ENCODE measurements around the gene TMEM9. TPM values are rescaled to one million over a fixed set of nuclear protein-coding genes. Genes with fewer than 3 reads are reported as not detected.
A peak's percentile ranks its signal among the peaks of the same experiment; 100 is the strongest.

TMEM9 gene
- total RNA-seq, 1 donor from 2014 or later = 26.6 TPM

GRCh38 chr1:201114245-201115131 lies 39.8 kb downstream of the TMEM9 start:
- peak; percentile 85 for DNase-seq (ENCODE audit: missing footprints)
- peak; percentile 96 for ATAC-seq
- intact Hi-C loops (cut with DNase I) = no loop called here

DNA sequence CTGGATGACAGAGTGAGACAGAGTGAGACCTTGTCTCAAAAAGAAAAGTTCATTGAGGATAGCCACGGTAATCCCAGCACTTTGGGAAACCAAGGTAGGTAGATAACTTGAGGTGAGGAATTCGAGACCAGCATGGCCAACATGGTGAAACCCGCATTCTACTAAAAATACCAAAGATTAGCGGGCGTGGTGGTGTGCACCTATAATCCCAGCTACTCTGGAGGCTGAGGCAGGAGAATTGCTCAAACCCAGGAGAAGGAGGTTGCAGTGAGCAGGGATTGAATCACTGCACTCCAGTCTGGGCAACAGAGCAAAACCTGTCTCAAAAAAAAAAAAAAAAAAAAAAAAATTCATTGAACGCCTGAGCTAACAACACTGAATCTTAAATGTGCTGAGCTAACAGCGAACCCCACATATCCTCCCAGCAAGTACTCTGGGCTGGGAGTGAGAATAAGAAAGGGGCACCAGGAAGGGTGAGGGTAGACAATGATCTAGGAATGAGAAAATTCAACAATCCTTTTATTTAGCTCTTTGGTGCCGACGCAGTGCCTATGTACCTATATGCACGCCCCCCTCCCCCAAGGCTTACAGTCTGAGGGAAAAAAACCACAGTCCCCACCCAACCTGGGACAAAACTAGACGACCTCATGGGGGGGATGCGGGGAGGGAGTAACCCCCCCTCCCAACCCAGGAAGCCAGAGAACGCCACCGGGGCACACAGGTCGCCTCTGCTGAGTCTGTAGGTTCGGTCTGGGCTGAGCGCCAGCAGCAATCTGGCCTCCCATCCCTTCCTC lies 40.6 kb downstream of the TMEM9 start:
- ATAC-seq = no peak
- intact Hi-C loops (cut with DNase I) = loop anchor here (1.0 kb wide), 1 partner anchor 140 kb away; no protein-coding TSS in a partner anchor
- no peak for DNase-seq (ENCODE audit: missing footprints)

DNA sequence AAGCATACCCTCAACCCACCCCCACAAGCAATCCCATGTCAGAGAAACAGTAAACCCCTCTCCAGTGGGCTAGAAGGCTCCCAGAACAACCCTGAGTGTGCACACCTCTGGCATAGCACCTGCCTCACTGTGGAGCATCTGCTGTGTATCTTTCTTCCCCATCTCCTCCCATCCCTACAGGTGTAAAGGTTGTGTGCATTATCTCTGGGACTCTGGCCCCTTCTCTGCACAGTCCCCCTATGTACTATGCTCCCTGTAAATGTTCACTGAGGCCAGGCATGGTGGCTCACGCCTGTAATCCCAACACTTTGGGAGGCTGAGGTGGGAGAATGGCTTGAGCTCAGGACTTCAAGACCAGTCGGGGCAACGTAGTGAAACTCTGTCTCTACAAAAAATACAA lies 41.3 kb downstream of the TMEM9 start:
- no peak for DNase-seq (ENCODE audit: missing footprints)
- ATAC-seq = no peak
- intact Hi-C loops (cut with DNase I) = loop anchor here (1.0 kb wide), 1 partner anchor 140 kb away; no protein-coding TSS in a partner anchor

DNA sequence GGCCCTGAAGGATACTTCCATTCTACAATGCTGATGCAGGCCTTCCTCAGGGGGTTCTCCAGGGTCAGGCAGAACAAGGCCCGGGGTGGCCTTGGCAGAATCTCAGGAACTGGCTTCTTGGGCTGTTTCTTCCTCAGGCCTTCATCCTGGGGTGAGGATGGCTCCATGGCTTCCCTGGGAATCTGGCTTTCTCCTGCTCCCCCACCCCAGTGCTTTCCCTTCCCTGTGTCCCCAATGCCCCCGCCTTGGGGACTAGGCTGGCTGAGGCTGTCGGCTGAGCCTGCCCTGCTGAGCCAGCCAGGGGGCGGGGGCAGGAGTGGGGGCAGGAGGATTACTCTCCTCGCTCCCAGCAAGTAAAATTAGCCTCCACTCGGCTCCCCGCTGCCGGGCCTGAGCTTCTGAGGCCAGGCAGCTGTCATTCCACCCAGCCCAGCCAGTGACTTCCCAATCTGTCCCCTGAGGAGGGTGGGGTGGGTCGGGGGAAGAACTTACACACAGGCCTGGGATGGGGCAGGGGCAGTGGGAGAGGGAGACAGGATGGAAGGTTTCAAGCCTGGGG lies 42.0 kb downstream of the TMEM9 start, which contains the start of gene CACNA1S:
TSS of gene CACNA1S (minus strand) at position 254 of the 559 bp plus-strand sequence. CDS start at position 167, 87 bp downstream.
- ATAC-seq = no peak
- intact Hi-C loops (cut with DNase I) = no loop called here
- DNase-seq (ENCODE audit: missing footprints) = peak; percentile 46

DNA sequence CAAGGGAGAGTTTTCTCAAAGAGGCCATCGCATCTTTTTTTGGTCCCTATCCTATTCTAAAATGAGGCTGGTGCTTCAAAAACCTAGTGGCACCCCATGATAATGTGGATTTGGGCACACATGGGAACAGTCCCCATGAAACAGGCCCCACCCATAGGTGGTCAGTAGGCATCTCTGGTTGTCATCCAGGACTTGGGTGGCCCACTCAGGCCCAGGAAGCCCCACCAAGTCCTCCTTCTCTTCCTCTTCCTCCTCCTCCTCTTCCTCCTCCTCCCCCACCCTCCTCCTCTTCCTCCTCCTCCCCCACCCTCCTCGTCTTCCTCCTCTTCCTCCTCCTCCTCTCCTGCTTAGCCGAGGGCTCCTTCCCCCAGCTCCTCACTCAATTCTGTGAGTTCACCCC lies 42.6 kb downstream of the TMEM9 start:
- intact Hi-C loops (cut with DNase I) = no loop called here
- ATAC-seq = no peak
- DNase-seq (ENCODE audit: missing footprints) = no peak

GRCh38 chr1:201111156-201111555 lies 43.1 kb downstream of the TMEM9 start:
- ATAC-seq = no peak
- intact Hi-C loops (cut with DNase I) = no loop called here
- peak; percentile 11 for DNase-seq (ENCODE audit: missing footprints)

DNA sequence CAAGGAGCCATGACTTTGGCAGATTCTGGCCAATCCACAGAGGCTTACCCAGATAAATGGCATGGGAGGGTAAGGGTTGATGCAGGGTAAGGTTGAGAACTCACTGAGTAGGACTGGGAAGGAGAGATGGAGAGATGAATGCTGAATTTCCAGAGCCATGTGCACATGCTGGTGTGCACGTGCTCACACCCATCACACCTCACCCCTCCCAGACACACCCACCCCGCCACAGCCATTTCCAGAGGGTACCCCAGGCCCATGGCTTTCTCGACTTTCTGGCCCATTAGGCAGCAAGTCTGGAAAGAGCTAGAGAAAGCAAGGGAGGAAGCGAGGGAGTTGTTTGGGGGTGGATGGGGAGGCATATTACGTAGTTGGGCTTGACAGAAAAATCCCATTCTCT lies 43.7 kb downstream of the TMEM9 start:
- ATAC-seq (no peak), DNase-seq (ENCODE audit: missing footprints) (no peak)
- intact Hi-C loops (cut with DNase I) = no loop called here

- DNase-seq (ENCODE audit: missing footprints) (peak; percentile 48), ATAC-seq (no peak)
- intact Hi-C loops (cut with DNase I) = no loop called here
These were observed 44.1 kb downstream of the TMEM9 start for GRCh38 chr1:201110138-201110537.

DNA sequence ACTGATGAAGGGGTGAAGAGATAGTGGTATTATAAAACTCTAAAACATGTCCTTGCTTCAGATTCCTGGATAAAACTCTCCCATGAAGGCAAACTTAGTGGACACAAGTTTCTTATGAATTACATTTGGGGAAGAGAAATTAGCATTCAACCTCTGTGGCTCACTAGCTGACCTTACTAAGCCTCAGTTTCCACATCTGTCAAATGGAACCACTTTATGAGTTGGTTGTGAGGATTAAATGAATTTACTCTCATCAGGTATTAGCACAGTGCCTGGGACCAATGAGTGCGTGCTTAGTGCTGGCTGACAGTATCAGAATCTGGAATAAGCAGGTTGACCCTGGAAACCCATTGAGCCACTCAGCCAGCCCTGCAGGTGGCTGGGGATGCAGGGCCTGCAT lies 44.6 kb downstream of the TMEM9 start:
- ATAC-seq (no peak), DNase-seq (ENCODE audit: missing footprints) (no peak)
- intact Hi-C loops (cut with DNase I) = no loop called here

GRCh38 chr1:201108614-201109013 lies 45.7 kb downstream of the TMEM9 start:
- DNase-seq (ENCODE audit: missing footprints) (no peak), ATAC-seq (no peak)
- intact Hi-C loops (cut with DNase I) = no loop called here

DNA sequence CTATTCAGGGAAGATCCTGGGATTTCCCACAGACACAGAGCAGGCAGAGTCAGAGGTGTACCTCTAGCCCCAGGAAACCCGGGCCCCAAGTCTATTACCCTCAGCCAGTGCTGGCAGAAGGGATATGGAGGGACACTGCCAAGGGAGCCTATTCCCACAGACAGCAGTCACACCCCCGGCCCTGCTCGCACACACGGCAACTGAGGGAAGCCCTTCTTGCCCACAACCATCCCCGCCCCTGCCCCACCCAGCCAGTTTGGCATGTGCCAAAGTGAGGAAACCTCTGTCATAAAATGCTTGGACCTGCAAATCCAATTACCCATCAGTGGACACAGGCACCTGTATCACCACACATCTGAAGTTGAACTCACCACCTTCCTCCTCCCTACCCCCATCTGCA lies 48.6 kb downstream of the TMEM9 start:
- no peak for ATAC-seq

GRCh38 chr1:201104141-201104540 lies 50.1 kb downstream of the TMEM9 start:
- intact Hi-C loops (cut with DNase I) = no loop called here

More for the DNA sequence above, 48.6 kb downstream of the TMEM9 start:
- peak; percentile 45 for DNase-seq (ENCODE audit: missing footprints)
- intact Hi-C loops (cut with DNase I) = no loop called here

DNA sequence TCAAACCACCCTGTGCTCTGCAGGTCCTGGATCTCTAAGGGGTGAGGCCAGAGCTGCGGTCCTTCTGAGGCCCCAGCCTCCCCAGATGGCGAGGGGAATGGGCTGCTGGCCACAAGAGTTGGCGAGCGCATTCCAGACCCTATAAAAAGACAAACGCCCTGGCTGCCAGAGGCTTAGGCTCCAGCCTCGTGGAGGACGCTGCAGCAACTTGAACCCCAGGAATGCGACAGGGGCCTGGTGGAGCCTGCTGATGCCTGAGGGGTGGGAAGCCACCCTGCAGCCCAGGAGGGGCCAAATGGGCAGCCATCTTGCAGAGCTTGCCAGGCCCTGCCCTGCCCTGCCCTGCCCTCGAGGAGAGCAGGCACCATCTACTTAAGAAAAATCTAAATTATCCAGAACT lies 50.6 kb downstream of the TMEM9 start:
- DNase-seq (ENCODE audit: missing footprints) = no peak
- no peak for ATAC-seq
- intact Hi-C loops (cut with DNase I) = no loop called here

More at GRCh38 chr1:201104141-201104540, 50.1 kb downstream of the TMEM9 start:
- ATAC-seq = no peak
- no peak for DNase-seq (ENCODE audit: missing footprints)

DNA sequence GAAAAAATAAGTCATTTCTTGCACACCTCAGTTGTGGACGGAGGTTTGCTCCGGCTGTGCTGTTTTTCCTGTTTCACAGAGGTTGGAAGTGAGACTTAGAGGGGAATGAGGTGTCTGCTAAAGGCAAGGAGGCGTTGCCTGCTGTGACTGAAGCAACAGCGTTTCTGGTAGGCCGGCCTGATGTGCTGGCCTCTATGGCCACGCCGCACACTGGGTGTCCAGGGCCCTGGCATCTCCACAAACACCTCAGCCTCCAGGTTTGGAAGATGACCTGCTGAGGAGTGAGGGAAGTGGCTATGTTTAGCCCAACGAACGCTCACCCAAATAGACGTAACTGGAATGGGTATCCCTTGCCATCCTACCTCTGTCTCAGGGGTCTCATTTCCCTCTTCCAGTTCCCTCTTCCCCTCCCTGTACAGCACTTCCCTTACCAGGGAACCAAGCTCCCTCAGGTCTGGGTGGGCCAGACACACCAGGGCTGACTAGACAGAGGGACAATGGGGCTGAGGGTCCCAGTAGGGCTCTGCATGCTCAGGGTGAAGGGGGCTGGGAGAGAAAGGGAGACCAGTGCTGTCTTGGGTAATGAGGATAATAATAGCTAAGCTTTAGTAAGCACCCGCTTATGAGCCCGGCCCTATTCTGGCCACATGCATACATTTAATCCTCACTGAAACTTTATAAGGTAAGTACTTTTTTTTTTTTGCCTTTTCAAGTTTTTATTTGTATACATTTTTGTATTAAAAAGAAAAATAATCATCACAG lies 53.9 kb downstream of the TMEM9 start:
- ATAC-seq = no peak
- intact Hi-C loops (cut with DNase I) = no loop called here
- no peak for DNase-seq (ENCODE audit: missing footprints)

DNA sequence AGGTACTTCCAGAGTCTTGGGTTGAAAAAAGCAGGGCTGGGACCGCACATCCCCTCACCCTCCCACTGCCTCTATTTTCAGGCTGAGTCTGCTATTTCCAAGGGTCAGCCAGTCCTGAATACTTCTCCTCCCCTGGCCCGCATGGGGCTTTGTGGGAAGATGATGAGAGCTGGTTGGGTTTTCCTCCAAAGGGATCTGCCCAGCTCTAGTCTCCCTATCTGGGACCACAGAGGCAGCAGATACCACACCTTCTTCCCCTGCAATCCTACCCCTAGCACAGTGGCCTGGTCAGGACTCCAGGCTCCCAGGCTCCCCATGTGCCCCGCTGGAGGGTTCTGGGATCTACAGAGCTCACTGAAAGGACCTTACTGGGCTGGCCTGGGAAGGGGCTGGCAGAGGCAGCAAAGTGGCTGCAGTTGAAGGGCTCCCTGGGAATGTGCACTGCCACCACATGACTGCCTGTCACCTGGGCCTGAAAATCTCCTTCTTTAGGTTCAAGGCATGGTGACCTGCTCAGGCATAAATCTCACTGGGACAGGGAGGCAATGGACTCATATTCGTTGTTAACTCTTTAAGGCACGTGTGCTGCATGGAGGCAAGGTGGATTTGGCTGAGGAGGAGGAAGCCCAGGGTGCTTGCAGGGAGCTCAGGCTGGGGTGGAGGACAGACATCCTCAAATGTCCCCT lies 55.1 kb downstream of the TMEM9 start:
- intact Hi-C loops (cut with DNase I) = no loop called here
- DNase-seq (ENCODE audit: missing footprints) (no peak), ATAC-seq (no peak)

DNA sequence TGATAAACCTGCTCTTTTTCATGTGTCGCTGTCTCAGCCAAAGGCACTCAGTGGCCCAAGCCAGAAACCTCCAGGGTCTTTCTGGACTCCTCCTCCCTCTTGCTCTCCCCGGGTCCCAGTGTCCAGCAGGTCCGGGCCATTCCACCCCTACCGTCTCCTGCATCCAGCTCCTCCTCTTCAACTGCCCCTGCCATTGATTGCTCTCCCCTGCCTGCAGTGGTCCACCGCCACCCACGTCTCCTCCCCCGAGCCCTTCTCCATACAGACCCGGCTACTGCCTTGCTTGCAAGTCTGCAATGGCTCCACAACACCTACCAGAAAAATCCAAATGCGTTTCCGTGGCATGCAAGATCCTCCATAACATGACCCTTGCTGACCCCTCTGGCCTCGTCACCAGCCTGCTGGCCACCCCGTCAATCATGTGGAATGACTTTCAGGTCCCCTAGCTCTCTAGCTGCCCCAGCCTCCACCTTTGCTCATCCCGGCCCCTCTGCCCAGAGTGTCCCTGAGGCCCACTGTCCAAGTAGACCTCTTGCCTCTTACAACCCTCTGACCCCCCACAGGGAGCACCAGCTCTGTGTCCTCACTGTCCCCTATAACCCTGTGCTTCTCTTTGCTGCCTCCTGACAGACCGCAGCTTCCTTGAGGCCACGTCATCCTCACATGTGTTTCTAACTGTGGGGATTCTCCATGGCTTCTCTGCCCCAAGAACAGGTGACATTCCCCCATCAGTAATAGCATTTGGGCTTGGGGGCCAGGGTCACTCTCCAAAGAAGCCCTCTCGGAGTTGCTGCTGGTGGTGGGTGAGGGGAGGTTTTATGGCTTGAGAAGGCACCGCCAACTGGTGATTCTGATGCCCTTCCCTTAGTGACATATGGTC lies 57.1 kb downstream of the TMEM9 start:
- intact Hi-C loops (cut with DNase I) = no loop called here
- ATAC-seq (no peak), DNase-seq (ENCODE audit: missing footprints) (no peak)

GRCh38 chr1:201096041-201096461 lies 58.2 kb downstream of the TMEM9 start:
- ATAC-seq (no peak), DNase-seq (ENCODE audit: missing footprints) (no peak)
- intact Hi-C loops (cut with DNase I) = no loop called here
